ENCODE measurements around the gene LAIR2.
A peak's percentile ranks its signal among the peaks of the same experiment; 100 is the strongest.

LAIR2 gene

GRCh38 chr19:54502518-54503048, at the start of gene LAIR2:
Gene LAIR2 (plus strand): TSS chr19:54502831. CDS start chr19:54502919, 88 bp downstream.
- H3K4me1 Mint-ChIP-seq: peaks cover 39% of the 10 kb centered on the region
- ATAC-seq (peak; percentile 73), DNase-seq (ENCODE audit: low spot score in 2 of 2) (no peak)
- peak within 1 kb of the TSS; percentile 26 for H3K4me3 Mint-ChIP-seq
- H3K9me3 Mint-ChIP-seq: no peaks in the 10 kb centered on the region
- H3K27ac Mint-ChIP-seq: no peak within 1 kb of the TSS
- H3K36me3 Mint-ChIP-seq: no peaks in the 10 kb centered on the region

GRCh38 chr19:54453921-54454780, 48.5 kb upstream of the LAIR2 start:
- no peak overlapping the region for H3K4me3 Mint-ChIP-seq
- DNase-seq (ENCODE audit: low spot score in 2 of 2): no peak
- ATAC-seq: no peak
- peaks cover 100% of the 10 kb centered on the region for H3K36me3 Mint-ChIP-seq
- H3K27ac Mint-ChIP-seq: peak overlapping the region; percentile 71
- no peaks in the 10 kb centered on the region for H3K9me3 Mint-ChIP-seq
- H3K4me1 Mint-ChIP-seq: peaks cover 38% of the 10 kb centered on the region

- H3K27ac Mint-ChIP-seq: no peak overlapping the region
- ATAC-seq (no peak), DNase-seq (ENCODE audit: low spot score in 2 of 2) (no peak)
- H3K4me3 Mint-ChIP-seq: no peak overlapping the region
- H3K36me3 Mint-ChIP-seq: peaks cover 100% of the 10 kb centered on the region
- peaks cover 43% of the 10 kb centered on the region for H3K4me1 Mint-ChIP-seq
- no peaks in the 10 kb centered on the region for H3K9me3 Mint-ChIP-seq
These were observed 47.6 kb upstream of the LAIR2 start for GRCh38 chr19:54454781-54455675.

- Mint-ChIP-seq H3K9me3 (no peaks in the 10 kb centered on the region), H3K36me3 (peaks cover 97% of the 10 kb centered on the region), H3K4me3 (no peak overlapping the region), H3K27ac (no peak overlapping the region), H3K4me1 (peaks cover 35% of the 10 kb centered on the region)
- DNase-seq (ENCODE audit: low spot score in 2 of 2) (no peak), ATAC-seq (no peak)
These were observed 46.7 kb upstream of the LAIR2 start for GRCh38 chr19:54455786-54456422.

- Mint-ChIP-seq H3K27ac (no peak overlapping the region), H3K36me3 (peaks cover 97% of the 10 kb centered on the region), H3K4me3 (no peak overlapping the region), H3K4me1 (peaks cover 36% of the 10 kb centered on the region), H3K9me3 (no peaks in the 10 kb centered on the region)
- ATAC-seq (no peak), DNase-seq (ENCODE audit: low spot score in 2 of 2) (no peak)
These were observed 45.9 kb upstream of the LAIR2 start for GRCh38 chr19:54456423-54457373.

GRCh38 chr19:54457773-54458647, 44.6 kb upstream of the LAIR2 start:
- no peak for ATAC-seq
- H3K9me3 Mint-ChIP-seq: no peaks in the 10 kb centered on the region
- peaks cover 96% of the 10 kb centered on the region for H3K36me3 Mint-ChIP-seq
- H3K27ac Mint-ChIP-seq: peak overlapping the region; percentile 89
- DNase-seq (ENCODE audit: low spot score in 2 of 2): no peak
- peaks cover 39% of the 10 kb centered on the region for H3K4me1 Mint-ChIP-seq
- H3K4me3 Mint-ChIP-seq: no peak overlapping the region

- Mint-ChIP-seq H3K4me1 (peaks cover 38% of the 10 kb centered on the region), H3K36me3 (peaks cover 93% of the 10 kb centered on the region), H3K9me3 (no peaks in the 10 kb centered on the region), H3K27ac (peak overlapping the region; percentile 89), H3K4me3 (peak overlapping the region; percentile 7)
- ATAC-seq (no peak), DNase-seq (ENCODE audit: low spot score in 2 of 2) (no peak)
These were observed 43.9 kb upstream of the LAIR2 start for GRCh38 chr19:54458648-54459281.

- peaks cover 46% of the 10 kb centered on the region for H3K4me1 Mint-ChIP-seq
- peak overlapping the region; percentile 7 for H3K4me3 Mint-ChIP-seq
- peak overlapping the region; percentile 89 for H3K27ac Mint-ChIP-seq
- DNase-seq (ENCODE audit: low spot score in 2 of 2): no peak
- H3K36me3 Mint-ChIP-seq: peaks cover 87% of the 10 kb centered on the region
- ATAC-seq: no peak
- H3K9me3 Mint-ChIP-seq: no peaks in the 10 kb centered on the region
These were observed 43.1 kb upstream of the LAIR2 start for GRCh38 chr19:54459282-54460229.

GRCh38 chr19:54460230-54461005, 42.2 kb upstream of the LAIR2 start:
- H3K9me3 Mint-ChIP-seq: no peaks in the 10 kb centered on the region
- H3K27ac Mint-ChIP-seq: peak overlapping the region; percentile 89
- ATAC-seq (no peak), DNase-seq (ENCODE audit: low spot score in 2 of 2) (no peak)
- peaks cover 50% of the 10 kb centered on the region for H3K4me1 Mint-ChIP-seq
- no peak overlapping the region for H3K4me3 Mint-ChIP-seq
- H3K36me3 Mint-ChIP-seq: peaks cover 78% of the 10 kb centered on the region

GRCh38 chr19:54461210-54461609, 41.4 kb upstream of the LAIR2 start:
- ATAC-seq (no peak), DNase-seq (ENCODE audit: low spot score in 2 of 2) (no peak)
- H3K27ac Mint-ChIP-seq: peak overlapping the region; percentile 76
- H3K4me3 Mint-ChIP-seq: peak overlapping the region; percentile 81
- H3K4me1 Mint-ChIP-seq: peaks cover 50% of the 10 kb centered on the region
- H3K36me3 Mint-ChIP-seq: peaks cover 70% of the 10 kb centered on the region
- no peaks in the 10 kb centered on the region for H3K9me3 Mint-ChIP-seq

GRCh38 chr19:54461613-54462012, 41.0 kb upstream of the LAIR2 start:
- H3K27ac Mint-ChIP-seq: peak overlapping the region; percentile 76

More at GRCh38 chr19:54461613-54462012, 41.0 kb upstream of the LAIR2 start:
- Mint-ChIP-seq H3K9me3 (no peaks in the 10 kb centered on the region), H3K4me1 (peaks cover 50% of the 10 kb centered on the region), H3K36me3 (peaks cover 66% of the 10 kb centered on the region), H3K4me3 (peak overlapping the region; percentile 81)
- ATAC-seq: no peak
- DNase-seq (ENCODE audit: low spot score in 2 of 2): no peak

All from stimulated activated effector memory CD8-positive, alpha-beta T cell treated with anti-CD3 and anti-CD28 coated beads, Interleukin-12 subunit alpha, Interleukin-12 subunit beta, amount 100 ng/mL, for 72 hours (primary cell).